ENCODE measurements around the gene PPFIBP1. TPM values are rescaled to one million over a fixed set of nuclear protein-coding genes. Genes with fewer than 3 reads are reported as not detected.

Gene PPFIBP1
- total RNA-seq, 4 donors from 2014 or later: 47.2 to 77.3 (median 52.7) TPM

GRCh38 chr12:27513155-27513824 is 10.7 kb upstream of the PPFIBP1 start:
- intact Hi-C loops (cut with DNase I; ENCODE audit: low total_unique reads): loop anchor here (10.0 kb wide), 1 partner anchor 78 kb away; no protein-coding TSS in a partner anchor
- H3K4me3 ChIP-seq (ENCODE audit: low read depth, poor library complexity, severe bottlenecking): no peak overlapping the region
- TF ChIP-seq CTCF (IDR thresholded peaks at IDR 0.05) (no peak), POLR2A (IDR thresholded peaks at IDR 0.05) (no peak)
- DNase-seq (ENCODE audit: low spot score in 2 of 2): no peak
- WGBS, 2 donors: 92 to 94% methylated on average over 7 of the region's 7 CpGs

- no peak for TF ChIP-seq POLR2A (IDR thresholded peaks at IDR 0.05)
- no peak for TF ChIP-seq CTCF (IDR thresholded peaks at IDR 0.05)
- intact Hi-C loops (cut with DNase I; ENCODE audit: low total_unique reads): loop anchor here (10.0 kb wide), 1 partner anchor 81 kb away; no protein-coding TSS in a partner anchor
- WGBS, 2 donors: 72 to 76% methylated on average over 9 of the region's 9 CpGs
- H3K4me3 ChIP-seq (ENCODE audit: low read depth, poor library complexity, severe bottlenecking): no peak overlapping the region
- no peak for DNase-seq (ENCODE audit: low spot score in 2 of 2)
Measured at GRCh38 chr12:27515671-27516070, 8.3 kb upstream of the PPFIBP1 start.

- DNase-seq (ENCODE audit: low spot score in 2 of 2): no peak
- H3K4me3 ChIP-seq (ENCODE audit: low read depth, poor library complexity, severe bottlenecking): no peak overlapping the region
- 54 to 55% methylated on average over 4 of the region's 4 CpGs for WGBS, 2 donors
- intact Hi-C loops (cut with DNase I; ENCODE audit: low total_unique reads): loop anchor here (10.0 kb wide), 1 partner anchor 82 kb away; no protein-coding TSS in a partner anchor
- no peak for TF ChIP-seq CTCF (IDR thresholded peaks at IDR 0.05)
- no peak for TF ChIP-seq POLR2A (IDR thresholded peaks at IDR 0.05)
Measured at GRCh38 chr12:27516625-27517024, 7.4 kb upstream of the PPFIBP1 start.

- WGBS, 2 donors: 78 to 88% methylated on average over 3 of the region's 3 CpGs
- TF ChIP-seq CTCF (IDR thresholded peaks at IDR 0.05) (no peak), POLR2A (IDR thresholded peaks at IDR 0.05) (no peak)
- no peak overlapping the region for H3K4me3 ChIP-seq (ENCODE audit: low read depth, poor library complexity, severe bottlenecking)
- intact Hi-C loops (cut with DNase I; ENCODE audit: low total_unique reads): loop anchor here (10.0 kb wide), 1 partner anchor 83 kb away; no protein-coding TSS in a partner anchor
- DNase-seq (ENCODE audit: low spot score in 2 of 2): no peak
Measured at GRCh38 chr12:27517546-27517945, 6.5 kb upstream of the PPFIBP1 start.

GRCh38 chr12:27517961-27518665 is 5.9 kb upstream of the PPFIBP1 start:
- H3K4me3 ChIP-seq (ENCODE audit: low read depth, poor library complexity, severe bottlenecking): no peak overlapping the region
- intact Hi-C loops (cut with DNase I; ENCODE audit: low total_unique reads): loop anchor here (10.0 kb wide), 1 partner anchor 83 kb away; no protein-coding TSS in a partner anchor
- no peak for DNase-seq (ENCODE audit: low spot score in 2 of 2)
- TF ChIP-seq CTCF (IDR thresholded peaks at IDR 0.05): no peak
- no peak for TF ChIP-seq POLR2A (IDR thresholded peaks at IDR 0.05)
- WGBS, 2 donors: 67 to 74% methylated on average over 7 of the region's 7 CpGs

Measured in lower leg skin (tissue), 4 donors.